ENCODE results near the gene TARBP1.

- no peak for TF ChIP-seq CTCF (IDR thresholded peaks at IDR 0.05)
- no peak for TF ChIP-seq ZFX (IDR thresholded peaks at IDR 0.05; ENCODE audit: borderline replicate concordance)
These were observed 2.8 kb downstream of the TARBP1 start for GRCh38 chr1:234476172-234476571.
